Hematopoietic multipotent progenitor cell treated with erythropoietin and hydrocortisone succinate and interleukin-3 and kit ligand, for 6 days (in vitro differentiated cells): ENCODE measurements around the gene TMCC2.
"Not testable (repeated sequence)": the region's sequence is repeated elsewhere in the genome, so short reads cannot be mapped to it uniquely, and the experiment has no call there.

Experiments used
- DNase-seq: peaks from one replicate; pipeline ENCODE4 v3.0.0-alpha.2; 2015

TMCC2 gene

DNA sequence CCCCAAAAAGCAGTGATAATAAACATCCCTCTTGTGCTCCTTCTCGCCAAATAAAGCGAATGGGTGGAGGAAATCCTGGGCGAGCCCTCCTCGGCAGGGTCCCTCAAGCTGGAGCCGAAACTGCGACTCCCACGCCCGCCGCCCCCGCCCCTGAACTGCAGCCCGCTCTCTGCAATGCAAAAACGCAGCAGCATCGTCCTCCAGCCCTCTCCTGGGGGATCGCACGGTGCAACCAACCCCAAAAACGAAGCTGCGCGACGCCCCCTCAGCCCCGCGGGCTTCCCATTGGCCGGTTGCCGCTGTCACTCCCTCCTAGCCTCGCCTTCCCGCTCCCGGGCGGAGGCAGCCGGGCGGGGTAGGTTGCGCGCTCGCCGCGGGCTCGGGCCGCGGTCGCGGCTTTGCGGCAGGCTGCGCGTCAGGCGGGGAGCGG, at the start of gene TMCC2:
Gene TMCC2 (plus strand): TSS at position 363 of the 430 bp plus-strand sequence. CDS start 619 bp downstream, outside the sequence.
- peak; percentile 94 for DNase-seq

DNA sequence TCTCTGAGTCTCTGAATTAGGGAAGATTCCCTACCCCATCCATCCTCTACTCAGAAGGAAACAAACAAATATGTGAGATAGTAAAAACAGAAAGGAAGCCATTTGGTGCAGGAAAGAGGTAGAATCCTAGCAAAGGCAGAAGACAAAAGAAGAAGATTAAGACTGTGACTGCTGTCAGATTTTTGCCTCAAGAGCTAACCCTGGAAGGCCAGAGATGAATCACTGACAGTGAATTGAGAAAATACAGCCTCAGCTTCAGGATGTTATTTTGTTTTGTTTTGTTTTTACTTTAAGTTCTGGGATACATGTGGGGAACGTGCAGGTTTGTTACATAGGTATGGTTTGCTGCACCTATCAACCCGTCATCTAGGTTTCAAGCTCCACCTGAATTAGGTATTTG, 47.9 kb upstream of the TMCC2 start:
- no peak for DNase-seq

- DNase-seq = not testable (repeated sequence)
Measured at GRCh38 chr1:205180331-205180730, 47.4 kb upstream of the TMCC2 start.

- no peak for DNase-seq
Measured at GRCh38 chr1:205182930-205183329, 44.8 kb upstream of the TMCC2 start.

DNA sequence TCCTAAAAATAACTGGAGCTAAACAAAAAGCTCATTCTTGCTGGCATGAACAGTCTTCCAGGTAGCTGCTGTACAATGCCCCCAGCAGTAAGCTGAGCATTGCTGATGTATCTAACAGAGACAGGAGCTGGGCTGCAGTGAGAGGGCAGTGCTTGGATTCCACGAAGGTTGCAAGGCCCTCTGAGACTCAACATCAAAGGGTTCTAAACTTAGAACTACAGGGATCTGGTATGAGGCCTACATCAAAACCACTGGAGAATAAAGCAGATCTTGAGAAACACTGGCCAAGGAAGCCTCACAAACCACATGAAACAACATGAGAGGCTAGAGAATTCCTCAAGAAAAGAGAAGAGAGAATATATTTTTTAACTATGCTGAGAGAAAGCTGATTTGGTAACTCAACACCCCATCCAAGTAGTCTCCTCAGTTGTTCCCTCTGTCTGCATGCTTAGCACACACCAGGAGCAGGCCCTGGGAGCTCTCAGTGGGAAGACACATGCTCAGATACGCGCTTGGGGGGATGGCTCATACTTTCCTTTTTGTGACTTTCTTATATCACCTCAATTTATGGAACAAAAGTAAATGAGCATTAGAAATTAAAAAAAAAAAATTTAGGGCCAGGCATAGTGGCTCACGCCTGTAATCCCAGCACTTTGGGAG, 43.9 kb upstream of the TMCC2 start:
- DNase-seq = no peak

- DNase-seq = no peak
Measured at GRCh38 chr1:205186191-205186590, 41.6 kb upstream of the TMCC2 start.

DNA sequence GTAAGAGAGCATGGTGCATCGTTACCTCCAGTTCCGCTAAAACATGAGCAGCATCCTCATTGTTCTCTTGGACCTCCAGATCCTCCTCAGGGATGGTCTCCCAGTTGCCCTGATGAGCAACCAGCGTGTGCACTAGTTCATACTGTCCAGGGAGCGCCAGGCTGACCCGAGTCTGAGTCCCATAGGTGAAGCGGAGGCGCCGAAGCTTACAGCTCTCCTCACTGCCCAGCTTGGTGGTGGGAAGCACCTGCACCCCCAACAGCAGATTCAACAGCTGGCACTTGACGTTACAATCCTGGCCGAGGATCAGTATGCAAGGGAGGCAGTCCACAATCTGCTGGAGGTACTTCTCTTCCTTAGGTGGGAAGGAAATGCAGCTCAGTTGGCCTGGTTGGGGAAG, 40.3 kb upstream of the TMCC2 start:
- DNase-seq = no peak

GRCh38 chr1:205188098-205188497, 39.6 kb upstream of the TMCC2 start:
- no peak for DNase-seq

DNA sequence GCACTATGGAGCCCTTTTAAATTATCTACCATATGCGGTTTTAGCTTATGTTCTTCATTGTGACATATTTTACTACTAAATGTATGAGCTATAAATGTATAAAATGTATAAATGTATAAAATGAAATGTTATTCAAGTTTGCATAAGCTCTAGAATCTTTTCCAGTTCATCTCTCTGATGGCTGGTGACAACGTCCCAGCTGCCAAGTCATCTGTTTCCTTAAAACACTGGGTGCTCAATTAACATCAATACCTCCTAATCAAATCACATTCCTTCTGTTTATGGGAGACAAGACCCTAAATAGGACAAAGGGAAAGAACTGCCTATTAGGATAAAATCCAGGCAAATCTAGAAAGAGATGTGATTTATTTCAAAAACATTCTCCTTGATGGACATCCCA, 39.1 kb upstream of the TMCC2 start:
- DNase-seq = no peak

DNA sequence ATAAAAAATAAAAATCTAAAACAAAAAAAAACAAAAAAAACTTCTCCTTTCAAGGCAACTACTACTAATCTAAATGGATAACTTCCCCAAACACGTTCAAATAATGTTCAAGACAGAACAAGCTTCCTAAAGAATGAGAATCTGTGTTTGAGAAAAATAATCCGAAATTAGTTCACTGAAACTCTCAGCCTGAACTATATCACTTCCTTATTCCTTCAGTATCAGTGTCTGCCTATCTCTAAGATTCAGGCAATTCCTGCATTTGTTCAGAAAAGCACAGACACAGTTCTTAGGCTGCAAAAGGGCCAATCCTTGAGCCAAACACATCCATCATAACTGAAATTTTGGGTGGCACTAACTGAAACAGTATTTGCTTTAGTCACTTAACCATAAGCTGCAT, 38.6 kb upstream of the TMCC2 start:
- no peak for DNase-seq

- peak; percentile 35 for DNase-seq
Measured at GRCh38 chr1:205190845-205191577, 36.7 kb upstream of the TMCC2 start.

DNA sequence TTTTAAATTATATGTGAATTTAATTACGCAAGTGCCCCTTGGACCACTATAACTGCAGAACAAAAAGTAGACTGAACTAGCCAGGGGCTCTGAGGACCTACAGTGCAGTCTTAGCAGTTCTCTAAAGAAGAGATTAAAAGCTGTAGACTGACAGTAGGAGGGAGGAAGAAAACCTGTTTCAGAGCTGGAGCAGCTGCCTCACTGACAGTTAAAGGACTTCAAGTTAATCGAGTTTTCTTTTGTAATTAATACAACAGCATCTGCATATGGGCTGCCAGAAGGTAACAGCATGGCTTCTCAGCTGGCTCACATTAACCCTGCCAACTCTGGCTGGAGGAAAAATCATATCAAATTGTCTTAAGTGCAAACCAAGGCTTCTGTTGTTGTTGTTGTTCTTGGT, 36.1 kb upstream of the TMCC2 start:
- no peak for DNase-seq

- no peak for DNase-seq
Measured at GRCh38 chr1:205192287-205192686, 35.5 kb upstream of the TMCC2 start.

GRCh38 chr1:205199090-205199930, 28.4 kb upstream of the TMCC2 start:
- no peak for DNase-seq

DNA sequence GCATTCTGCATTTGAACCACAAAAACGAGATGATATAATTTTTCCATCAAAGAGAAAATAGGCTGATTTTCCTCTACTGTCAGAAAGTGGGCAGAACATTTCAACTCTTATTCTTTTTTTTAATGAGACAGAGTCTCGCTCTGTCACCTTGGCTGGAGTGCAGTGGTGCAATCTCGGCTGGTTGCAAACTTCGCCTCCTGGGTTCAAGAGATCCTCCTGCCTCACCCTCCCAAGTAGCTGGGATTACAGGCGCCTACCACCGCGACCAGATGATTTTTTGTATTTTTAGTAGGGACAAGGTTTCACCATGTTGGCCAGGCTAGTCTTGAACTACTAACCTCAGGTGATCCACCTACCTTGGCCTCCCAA, 27.8 kb upstream of the TMCC2 start:
- DNase-seq = no peak

DNA sequence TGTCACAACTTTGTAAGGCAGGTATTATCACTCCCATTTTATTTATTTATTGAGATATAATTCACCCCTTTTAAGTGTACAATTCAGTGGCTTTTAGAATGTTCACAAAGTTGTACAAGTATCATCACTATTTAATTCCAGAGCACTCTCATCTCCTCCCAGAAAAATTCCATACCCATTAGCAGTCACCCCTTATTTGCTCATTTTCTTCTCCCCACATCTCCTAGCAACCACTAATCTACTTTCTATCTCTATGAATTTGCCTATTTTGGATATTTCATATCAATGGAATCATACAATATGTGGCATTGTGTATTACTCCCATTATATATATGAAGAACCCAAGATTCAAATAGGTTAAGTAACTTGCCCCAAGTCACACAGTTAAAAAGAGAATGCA, 23.2 kb upstream of the TMCC2 start:
- no peak for DNase-seq

GRCh38 chr1:205205055-205205454, 22.7 kb upstream of the TMCC2 start:
- DNase-seq = peak; percentile 68

GRCh38 chr1:205208811-205209210, 18.9 kb upstream of the TMCC2 start:
- DNase-seq = peak; percentile 38

DNA sequence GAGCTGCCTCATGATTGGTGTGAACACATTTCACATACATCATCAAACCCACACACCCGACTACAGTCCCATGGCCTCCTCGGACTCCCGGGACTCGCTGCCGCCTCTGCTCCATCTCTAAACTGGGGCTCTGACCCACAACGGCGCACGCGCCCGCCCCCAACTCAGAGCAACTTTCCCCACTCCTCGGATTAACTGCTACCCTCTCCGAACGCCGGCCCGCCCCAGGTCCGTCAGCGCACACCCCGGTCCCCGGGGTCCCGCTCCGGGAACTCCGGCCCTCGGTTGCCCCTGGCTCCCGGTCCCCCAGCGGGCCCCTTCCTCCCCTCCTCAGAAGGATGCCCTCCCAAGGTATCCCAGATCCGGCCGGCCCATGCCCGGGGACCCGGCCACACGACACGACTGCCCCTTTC, 17.0 kb upstream of the TMCC2 start:
- DNase-seq = peak; percentile 39

DNA sequence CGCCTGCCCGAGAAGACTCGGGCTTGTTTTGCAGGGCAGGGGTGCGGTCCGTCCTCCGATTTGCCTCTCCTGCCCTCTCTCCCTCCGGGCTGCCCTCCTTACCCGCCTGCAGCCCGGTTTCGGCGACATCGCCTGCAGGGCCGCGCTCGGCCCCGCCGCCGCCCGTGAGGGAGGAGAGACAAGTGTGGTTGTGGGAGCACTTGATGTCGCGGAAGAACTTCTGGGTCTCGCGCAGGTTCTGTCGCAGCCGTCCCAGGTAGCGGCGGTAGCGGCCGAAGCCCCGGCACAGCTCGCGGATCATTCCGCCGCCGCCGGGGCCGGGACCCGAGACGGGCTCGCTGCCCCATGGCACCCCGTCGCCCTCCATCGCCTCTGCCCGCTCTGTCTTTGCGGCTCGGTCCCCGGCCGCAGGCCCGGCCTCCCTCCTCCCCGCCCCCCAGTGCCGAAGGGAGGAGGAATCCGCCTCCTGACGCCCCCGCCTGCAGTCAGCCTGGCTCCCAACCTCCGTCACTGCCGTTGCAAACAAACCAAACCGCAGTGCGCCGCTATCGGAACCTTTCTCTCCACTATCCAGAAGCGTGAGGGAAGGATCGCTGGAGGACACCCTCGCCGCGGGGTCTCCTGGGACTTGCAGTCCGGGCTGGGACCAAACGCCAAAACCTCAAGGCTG, 16.4 kb upstream of the TMCC2 start, which contains the start of gene DSTYK:
Gene DSTYK (minus strand): TSS at position 534 of the 670 bp plus-strand sequence. CDS start 167 bp downstream, at position 367.
- DNase-seq = peak; percentile 99

DNA sequence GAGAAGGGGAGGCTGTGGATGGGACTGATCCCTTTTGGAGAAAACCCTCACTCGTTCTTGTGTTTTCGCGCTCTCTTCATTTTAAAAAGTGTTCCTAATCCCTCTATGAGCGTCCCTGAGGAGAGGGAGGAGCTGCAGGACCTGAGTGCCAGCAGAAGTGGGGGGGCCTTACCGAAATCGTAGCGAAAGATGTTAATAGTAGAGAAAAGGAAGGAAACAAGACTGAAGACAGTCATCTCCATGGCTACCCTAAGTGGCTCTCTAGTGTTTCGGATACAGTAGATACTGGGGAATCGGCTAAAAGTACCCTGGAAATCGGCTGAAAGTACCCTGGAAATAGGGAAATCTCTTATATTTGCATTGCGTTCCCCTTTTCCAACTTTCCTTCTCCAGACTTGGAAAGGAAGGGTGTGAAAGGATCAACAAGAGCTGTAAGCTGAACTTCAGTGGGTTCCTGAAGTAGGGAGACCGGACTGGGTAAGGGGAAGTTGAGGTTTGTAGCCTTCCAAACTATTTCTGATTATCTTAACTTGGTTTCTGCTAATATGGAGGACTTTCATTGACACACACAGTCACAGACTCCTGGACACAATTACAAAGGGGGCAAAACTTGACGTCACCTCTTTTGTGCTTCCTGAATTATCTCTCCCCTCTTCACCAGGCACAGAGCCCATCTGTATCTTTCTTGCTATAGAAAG, 15.8 kb upstream of the TMCC2 start:
- DNase-seq = peak; percentile 45

DNA sequence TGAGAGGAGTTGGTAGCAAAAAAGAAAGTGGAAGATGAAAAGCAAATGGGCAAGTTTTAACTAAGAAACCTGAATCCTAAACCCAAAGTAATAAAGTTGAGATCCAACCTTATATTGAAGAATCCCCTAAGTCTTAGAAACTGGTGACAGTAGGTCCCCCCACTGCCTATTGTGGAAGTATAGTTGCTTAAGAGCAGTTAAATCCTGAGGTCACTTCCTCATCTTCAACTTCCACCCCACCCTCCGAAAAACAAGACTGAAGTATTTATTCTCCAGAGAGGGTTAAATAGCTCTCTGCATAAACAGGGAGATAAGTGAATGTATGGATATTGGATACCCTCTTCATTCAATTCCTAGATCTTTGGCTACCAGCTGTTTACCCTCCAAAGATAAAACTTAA, 13.0 kb upstream of the TMCC2 start:
- peak; percentile 61 for DNase-seq
